ENCODE results near the gene ZBTB11.

GRCh38 chr3:101639280-101639963 is 37.5 kb downstream of the ZBTB11 start:
- TF ChIP-seq EZH2 (IDR thresholded peaks at IDR 0.05) (no peak), POLR2AphosphoS5 (IDR thresholded peaks at IDR 0.05; ENCODE audit: borderline replicate concordance, low read depth, low read length) (no peak), FOXP2 (optimal IDR thresholded peaks at IDR 0.05; ENCODE audit: control extremely low read depth, extremely low read length, insufficient read depth) (no peak)

Data from SK-N-MC (cell line).